ENCODE results near the gene ZNF428.

GRCh38 chr19:43616954-43617353 is 2.5 kb downstream of the ZNF428 start:
- TF ChIP-seq CTCF (IDR thresholded peaks at IDR 0.05; ENCODE audit: insufficient read depth, low read depth, low read length) (no peak), EZH2 (IDR thresholded peaks at IDR 0.05; ENCODE audit: insufficient read depth, low read length) (no peak)

All from astrocyte (in vitro differentiated cells and primary cell).